CMK (cell line): ENCODE measurements around the gene METTL16.

Experiments
- DNase-seq: peaks from one replicate; pipeline ENCODE4 v3.0.0-alpha.2; 2010; ENCODE audit warnings: low read depth

The METTL16 gene

GRCh38 chr17:2380226-2380922 lies 131.3 kb downstream of the METTL16 start:
- DNase-seq: no peak

- no peak for DNase-seq
Observed at GRCh38 chr17:2379489-2380225, 132.0 kb downstream of the METTL16 start.

GRCh38 chr17:2378905-2379304 lies 132.8 kb downstream of the METTL16 start:
- no peak for DNase-seq

- DNase-seq: no peak
Observed at GRCh38 chr17:2377659-2378058, 134.0 kb downstream of the METTL16 start.

- no peak for DNase-seq
Observed at GRCh38 chr17:2376107-2376506, 135.6 kb downstream of the METTL16 start.

GRCh38 chr17:2375406-2375805 lies 136.3 kb downstream of the METTL16 start:
- no peak for DNase-seq

GRCh38 chr17:2374549-2375285 lies 137.0 kb downstream of the METTL16 start:
- no peak for DNase-seq

GRCh38 chr17:2373179-2373578 lies 138.5 kb downstream of the METTL16 start:
- DNase-seq: no peak

- DNase-seq: no peak
Observed at GRCh38 chr17:2372681-2373080, 139.0 kb downstream of the METTL16 start.

- DNase-seq: no peak
Observed at GRCh38 chr17:2372180-2372579, 139.5 kb downstream of the METTL16 start.

GRCh38 chr17:2371183-2372130 lies 140.2 kb downstream of the METTL16 start:
- no peak for DNase-seq

- no peak for DNase-seq
Observed at GRCh38 chr17:2370211-2370589, 141.5 kb downstream of the METTL16 start.

GRCh38 chr17:2369551-2370210 lies 142.0 kb downstream of the METTL16 start:
- DNase-seq: no peak

- no peak for DNase-seq
Observed at GRCh38 chr17:2369039-2369438, 142.6 kb downstream of the METTL16 start.

GRCh38 chr17:2368359-2368758 lies 143.3 kb downstream of the METTL16 start:
- DNase-seq: no peak

- DNase-seq: no peak
Observed at GRCh38 chr17:2366747-2367494, 144.8 kb downstream of the METTL16 start.
